Stimulated activated CD8-positive, alpha-beta memory T cell treated with anti-CD3 and anti-CD28 coated beads, Interleukin-12 subunit alpha, Interleukin-12 subunit beta, amount 100 ng/mL, for 4 hours (primary cell): ENCODE measurements around the gene JOSD2.
"Not testable (repeated sequence)": the region's sequence is repeated elsewhere in the genome, so short reads cannot be mapped to it uniquely, and the experiment has no call there.

Experiments
- DNase-seq: peaks from one replicate; pipeline ENCODE4 v3.0.0-alpha.2; 2020; ENCODE audit warnings: low read depth

Gene JOSD2

DNA sequence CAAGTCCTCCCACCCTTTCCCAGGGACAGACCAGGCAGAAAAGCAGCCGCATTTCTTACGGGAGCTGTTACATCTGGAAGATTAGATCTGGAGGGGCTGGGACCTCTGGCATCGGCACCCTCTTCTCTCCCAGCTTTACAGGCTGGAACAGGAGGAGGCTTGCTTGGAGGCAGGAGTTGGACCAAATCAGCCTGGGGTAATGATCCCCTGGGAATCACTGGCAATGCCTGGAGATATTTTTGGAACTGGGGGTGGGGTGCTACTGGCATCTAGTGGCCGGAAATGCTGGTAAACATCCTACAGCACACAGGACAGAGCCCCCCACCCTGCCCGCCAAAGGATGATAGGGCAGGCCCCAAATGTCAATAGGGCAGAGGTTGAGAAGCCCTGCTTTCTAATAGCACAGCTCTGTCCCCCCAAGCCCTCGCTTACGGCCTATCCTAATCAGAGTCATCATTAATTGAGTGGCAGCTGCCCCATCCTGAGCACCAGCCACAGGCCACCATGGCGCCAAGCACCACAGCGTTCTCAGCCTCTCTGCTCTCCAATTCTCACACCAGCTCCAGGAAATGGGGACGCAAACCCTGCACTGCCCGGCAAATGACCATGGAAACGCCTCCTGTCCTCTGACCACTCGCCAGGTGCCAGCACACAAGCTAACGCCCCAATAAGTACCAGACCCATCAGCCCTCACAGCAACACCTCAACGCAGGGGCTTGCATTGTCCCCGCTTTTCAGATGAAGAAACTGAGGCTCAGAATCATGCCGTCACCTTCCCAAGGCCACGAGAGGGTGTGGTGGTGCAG, 36.6 kb upstream of the JOSD2 start:
- DNase-seq, result no peak

- DNase-seq, result no peak
These were observed 35.7 kb upstream of the JOSD2 start for GRCh38 chr19:50546527-50547221.

DNA sequence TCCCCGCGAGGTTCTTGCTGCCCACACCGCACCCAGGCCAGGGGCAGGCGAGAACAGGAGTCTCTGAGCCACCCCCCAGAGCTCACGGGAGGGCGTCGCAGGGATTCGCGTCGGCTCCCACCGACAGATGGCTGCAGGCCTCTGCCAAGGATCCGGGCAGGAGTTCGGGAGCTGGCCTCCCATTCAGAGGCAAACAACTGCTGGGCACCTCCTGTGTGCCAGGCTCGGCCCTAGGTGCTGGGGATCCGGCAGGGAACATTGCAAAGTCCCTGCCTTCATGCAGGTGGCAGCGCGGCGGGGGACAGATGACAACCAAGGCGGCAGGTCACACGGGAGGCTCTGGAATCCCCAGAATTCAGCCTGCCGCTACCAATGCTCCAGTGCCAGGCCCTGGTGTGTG, 32.0 kb upstream of the JOSD2 start:
- DNase-seq, result no peak

DNA sequence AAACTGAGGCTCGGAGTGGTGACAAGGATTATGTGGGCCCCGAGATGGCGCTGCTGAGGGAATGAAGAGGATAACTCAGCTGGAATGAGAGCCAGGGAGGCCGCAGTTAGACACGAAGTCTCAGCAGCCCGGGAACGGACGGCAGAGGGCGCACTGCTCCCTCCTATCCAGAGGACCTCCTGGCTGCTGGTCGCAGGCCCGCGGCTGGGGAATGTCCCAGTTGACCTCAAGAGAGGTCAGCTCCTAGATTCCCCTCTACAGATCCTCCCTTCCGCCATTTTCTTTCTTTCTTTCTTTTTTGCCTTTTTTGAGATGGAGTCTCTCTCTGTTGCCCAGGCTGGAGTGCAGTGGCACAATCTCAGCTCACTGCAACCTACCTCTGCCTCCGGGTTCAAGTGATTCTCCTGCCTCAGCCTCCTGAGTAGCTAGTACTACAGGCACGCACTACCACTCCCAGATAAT, 26.8 kb upstream of the JOSD2 start:
- peak; percentile 26 for DNase-seq

DNA sequence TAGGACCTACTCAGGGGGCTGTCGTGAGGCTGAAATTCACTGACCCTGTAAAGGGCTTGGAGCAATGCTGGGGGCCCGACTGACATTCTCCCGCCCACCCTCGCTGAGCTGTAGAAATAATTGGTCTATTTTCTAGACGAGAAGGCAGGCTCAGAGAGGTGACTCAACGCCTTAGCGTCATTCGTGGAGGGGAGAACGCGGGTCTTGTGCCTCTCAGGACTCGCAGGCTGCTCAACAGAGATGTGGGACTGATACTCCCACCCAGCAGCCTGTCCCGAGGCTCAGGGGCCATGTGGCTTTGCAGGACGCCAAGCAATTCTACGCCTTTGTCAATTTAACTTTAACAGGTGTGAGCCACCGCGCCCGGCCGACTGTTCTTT, 26.3 kb upstream of the JOSD2 start:
- no peak for DNase-seq

DNA sequence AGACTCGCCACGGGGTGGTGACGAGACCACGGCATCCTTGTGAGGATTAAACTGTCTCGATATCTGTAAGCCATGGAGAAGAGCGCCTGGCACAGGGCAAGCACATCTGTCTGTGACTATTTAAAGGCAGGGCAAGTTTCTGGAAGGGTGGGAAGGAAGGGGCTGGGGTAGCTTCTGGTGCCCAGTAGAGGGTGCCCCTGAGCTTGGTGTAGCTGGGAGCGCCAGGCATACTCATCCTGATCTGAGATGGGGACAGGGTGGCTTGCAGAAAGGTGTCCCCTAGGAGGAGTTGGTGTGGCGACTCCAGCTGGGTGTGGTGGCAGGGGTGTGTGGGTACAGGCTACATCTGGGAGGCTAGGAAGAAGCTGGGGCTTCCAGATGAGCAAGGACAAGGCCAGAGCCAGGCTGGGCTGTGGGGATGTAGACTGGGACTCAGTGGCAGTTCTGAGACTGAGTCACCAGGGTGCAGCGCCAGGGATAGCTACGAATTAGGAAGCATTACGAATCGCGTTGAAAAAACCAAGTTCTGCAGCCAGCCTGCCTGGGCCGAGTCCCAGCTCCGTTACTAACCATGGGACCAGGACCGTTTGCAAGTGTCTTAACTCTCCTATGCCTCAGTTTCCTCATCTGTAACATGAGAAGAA, 25.8 kb upstream of the JOSD2 start:
- no peak for DNase-seq

- DNase-seq, result no peak
These were observed 24.7 kb upstream of the JOSD2 start for GRCh38 chr19:50535672-50536187.

GRCh38 chr19:50534478-50534877, 23.5 kb upstream of the JOSD2 start:
- DNase-seq, result no peak

DNA sequence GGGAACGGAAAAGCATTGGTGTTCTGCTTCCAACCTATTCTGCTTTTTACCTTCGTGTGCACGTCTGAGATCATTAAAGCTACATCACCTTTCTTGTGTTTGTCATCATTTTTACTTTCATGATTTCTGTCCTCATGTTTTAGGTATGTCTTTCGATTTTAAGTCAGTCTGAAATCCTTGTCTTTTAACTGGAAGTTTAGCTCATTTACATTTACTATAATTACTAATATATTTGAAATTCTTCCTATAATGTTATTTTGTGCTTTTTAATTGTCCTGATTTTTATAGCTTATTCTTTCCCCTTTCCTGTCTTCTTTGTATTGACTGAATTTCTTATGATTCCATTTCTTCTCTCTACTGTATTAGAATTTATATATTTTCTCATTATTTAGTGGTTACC, 22.0 kb upstream of the JOSD2 start:
- DNase-seq, result no peak

GRCh38 chr19:50531171-50531612, 20.2 kb upstream of the JOSD2 start:
- no peak for DNase-seq

DNA sequence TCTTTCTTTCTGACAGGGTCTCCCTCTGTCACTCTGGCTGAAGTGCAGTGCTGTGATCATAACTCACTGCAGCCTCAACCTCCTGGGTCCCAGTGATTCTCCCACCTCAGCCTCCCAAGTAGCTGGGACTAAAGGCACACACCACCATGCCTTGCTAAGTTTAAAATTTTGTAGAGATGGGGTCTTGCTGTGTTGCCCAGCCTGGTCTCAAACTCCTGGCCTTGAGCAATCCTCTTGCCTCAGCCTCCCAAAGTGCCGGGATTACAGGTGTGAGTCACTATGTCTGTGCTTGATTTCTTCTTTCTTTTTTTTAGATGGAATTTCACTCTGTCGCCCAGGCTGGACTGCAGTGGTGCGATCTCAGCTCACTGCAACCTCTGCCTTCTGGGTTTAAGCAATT, 17.1 kb upstream of the JOSD2 start:
- DNase-seq, result not testable (repeated sequence)

DNA sequence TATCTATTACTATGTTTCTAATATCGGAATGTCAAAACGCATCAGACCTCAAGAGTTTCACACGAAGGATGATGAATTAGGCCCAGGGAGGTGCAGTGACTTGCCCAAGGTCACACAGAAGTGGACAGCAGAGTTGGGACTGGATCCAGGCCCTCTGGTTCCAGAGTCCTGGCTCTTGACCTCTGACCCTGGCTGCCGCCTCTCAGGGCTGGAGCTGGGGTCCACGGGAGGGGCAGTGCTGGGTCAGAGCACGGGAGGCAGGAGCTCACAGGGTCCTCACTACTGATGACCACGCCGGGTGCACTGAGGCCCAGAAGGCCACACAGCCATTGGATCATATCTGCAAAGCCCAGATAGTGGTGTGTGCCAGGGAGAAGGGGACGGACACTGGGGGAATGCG, 11.9 kb upstream of the JOSD2 start:
- DNase-seq, result no peak

GRCh38 chr19:50520822-50521465, 10.0 kb upstream of the JOSD2 start:
- no peak for DNase-seq

DNA sequence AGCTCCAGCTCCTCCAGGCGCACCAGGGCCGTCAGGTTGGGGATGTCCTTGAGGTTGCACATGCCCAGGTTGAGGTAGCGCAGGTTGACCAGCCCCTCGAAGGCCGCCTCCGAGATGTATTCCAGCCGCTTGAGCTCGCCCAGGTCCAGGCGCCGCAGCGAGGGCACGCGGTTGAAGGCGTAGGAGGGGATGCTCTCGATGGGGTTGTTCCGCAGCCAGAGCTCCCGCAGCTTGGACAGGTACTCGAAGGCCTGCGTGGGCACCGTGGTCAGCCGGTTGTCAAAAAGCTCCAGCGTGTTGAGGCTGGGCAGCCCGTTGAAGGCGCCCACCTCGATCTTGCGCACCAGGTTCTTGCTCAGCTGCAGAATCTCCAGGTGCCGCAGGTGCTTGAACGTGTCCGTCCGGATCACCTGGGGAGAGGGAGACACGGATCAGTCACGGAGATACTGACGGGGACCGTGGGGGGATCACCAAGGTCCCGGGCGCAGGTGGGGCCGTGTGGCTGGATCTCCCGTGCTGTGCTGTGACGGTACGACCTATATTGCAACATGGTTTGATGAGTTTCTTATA, 8.1 kb upstream of the JOSD2 start:
- DNase-seq, result no peak

- no peak for DNase-seq
These were observed 7.4 kb upstream of the JOSD2 start for GRCh38 chr19:50518091-50519005.

GRCh38 chr19:50517704-50518075, 6.7 kb upstream of the JOSD2 start:
- DNase-seq, result no peak

DNA sequence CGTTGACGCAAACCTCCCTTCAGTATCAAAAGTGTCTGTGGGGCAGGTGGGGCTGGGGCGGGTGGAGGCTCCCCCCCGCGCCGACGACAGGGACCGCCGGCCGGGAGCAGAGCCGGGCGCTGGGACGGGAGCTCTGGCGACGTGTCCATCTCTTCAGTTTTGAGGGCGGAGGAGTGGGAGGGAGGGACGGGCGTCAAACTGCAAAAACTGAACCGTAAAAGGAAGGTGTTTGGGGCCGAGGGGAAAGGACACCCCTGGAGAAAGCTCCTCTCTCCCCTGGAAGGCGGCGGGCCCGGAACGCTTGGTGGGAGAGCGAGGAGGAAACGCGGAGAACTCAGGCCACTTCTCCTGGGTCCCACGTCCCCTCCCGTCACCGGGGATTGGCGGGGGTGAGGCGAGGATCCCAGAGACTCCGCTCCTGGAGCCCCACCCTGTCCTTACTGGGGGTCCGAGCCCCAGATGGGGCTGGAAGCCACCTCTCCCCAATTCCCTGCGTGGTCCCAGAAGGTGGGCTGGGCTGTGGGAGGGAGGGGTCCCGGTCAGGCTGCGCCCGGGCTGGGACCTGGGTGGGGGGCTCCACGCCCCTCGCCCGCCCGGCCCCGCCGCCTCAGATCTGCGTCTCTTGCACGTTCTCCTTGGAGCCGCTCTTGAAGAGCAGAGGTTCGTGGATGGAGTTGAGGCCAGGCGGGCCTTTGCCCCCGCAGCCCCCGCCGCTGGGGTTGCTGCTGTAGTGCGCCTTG, 6.1 kb upstream of the JOSD2 start:
- DNase-seq, result no peak

- no peak for DNase-seq
These were observed 5.5 kb upstream of the JOSD2 start for GRCh38 chr19:50516456-50516855.

GRCh38 chr19:50515168-50515561, 4.2 kb upstream of the JOSD2 start:
- DNase-seq, result no peak
